Measurements from ENCODE around the gene ARHGAP8. TPM values are rescaled to one million over a fixed set of nuclear protein-coding genes. Genes with fewer than 3 reads are reported as not detected.

The ARHGAP8 gene
- total and polyA plus RNA-seq, 2 experiments from 2014 or later, result 62.8 to 64.9 TPM

DNA sequence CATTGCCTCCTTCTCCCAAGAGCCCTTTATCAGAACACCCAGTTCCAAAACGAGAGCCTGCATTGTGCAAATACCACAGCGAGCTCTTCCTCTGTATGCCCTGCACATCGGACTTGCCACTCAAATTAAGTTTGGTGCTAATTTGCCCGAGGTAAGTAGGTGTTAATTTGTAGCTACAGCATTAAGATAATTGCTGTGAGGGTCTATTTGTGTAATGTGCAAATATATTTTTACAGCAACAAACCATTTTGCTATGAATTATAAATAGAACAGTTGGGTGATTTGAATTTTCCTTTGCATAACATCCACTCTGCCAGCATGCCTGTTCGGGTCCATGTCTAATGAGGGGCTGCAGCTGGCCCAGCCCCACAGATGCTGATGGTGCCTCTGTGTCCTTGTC lies 8.1 kb downstream of the ARHGAP8 start:
- H3K9me2 ChIP-seq (ENCODE audit: insufficient read depth), result no peaks in the 10 kb centered on the region
- no peaks in the 10 kb centered on the region for H3F3A ChIP-seq (replicated peaks; ENCODE audit: low read depth)
- H2AFZ ChIP-seq, result no peak overlapping the region
- ATAC-seq (no peak), DNase-seq (ENCODE audit: low spot score) (no peak)
- Mint-ChIP-seq H3K27ac (no peak overlapping the region), H3K27me3 (ENCODE audit: insufficient read depth, low read depth, poor library complexity) (peaks cover 10% of the 10 kb centered on the region), H3K4me1 (peaks cover 44% of the 10 kb centered on the region), H3K36me3 (ENCODE audit: low read depth) (peaks cover 38% of the 10 kb centered on the region), H3K9me3 (peaks cover 7% of the 10 kb centered on the region), H3K4me3 (no peak overlapping the region)
- no peak overlapping the region for H3K27ac ChIP-seq (ENCODE audit: low read depth)
- peaks cover 8% of the 10 kb centered on the region for H3K4me1 ChIP-seq (ENCODE audit: insufficient read depth)
- no peak overlapping the region for H3K4me3 ChIP-seq
- no peak overlapping the region for H3K4me2 ChIP-seq
- no peaks in the 10 kb centered on the region for H3K36me3 ChIP-seq (ENCODE audit: insufficient read depth)
- TF ChIP-seq EZH2 (IDR thresholded peaks at IDR 0.05; ENCODE audit: low read depth, unreplicated experiment) (no peak), NANOG (IDR thresholded peaks at IDR 0.05; ENCODE audit: borderline replicate concordance) (no peak), STAT1 (IDR thresholded peaks at IDR 0.05; ENCODE audit: unreplicated experiment) (no peak), JUNB (IDR thresholded peaks at IDR 0.05; ENCODE audit: unreplicated experiment) (no peak), POLR2AphosphoS5 (IDR thresholded peaks at IDR 0.05; ENCODE audit: low read depth) (no peak), EZH2phosphoT487 (IDR thresholded peaks at IDR 0.05; ENCODE audit: unreplicated experiment) (no peak), CREB1 (CRISPR knock-in tag; IDR thresholded peaks at IDR 0.05; ENCODE audit: low read depth) (no peak), ZNF331 (CRISPR knock-in tag; IDR thresholded peaks at IDR 0.05; ENCODE audit: low read depth) (no peak), ZNF114 (CRISPR knock-in tag; IDR thresholded peaks at IDR 0.05) (no peak)
- TF ChIP-seq, protein P1, sequence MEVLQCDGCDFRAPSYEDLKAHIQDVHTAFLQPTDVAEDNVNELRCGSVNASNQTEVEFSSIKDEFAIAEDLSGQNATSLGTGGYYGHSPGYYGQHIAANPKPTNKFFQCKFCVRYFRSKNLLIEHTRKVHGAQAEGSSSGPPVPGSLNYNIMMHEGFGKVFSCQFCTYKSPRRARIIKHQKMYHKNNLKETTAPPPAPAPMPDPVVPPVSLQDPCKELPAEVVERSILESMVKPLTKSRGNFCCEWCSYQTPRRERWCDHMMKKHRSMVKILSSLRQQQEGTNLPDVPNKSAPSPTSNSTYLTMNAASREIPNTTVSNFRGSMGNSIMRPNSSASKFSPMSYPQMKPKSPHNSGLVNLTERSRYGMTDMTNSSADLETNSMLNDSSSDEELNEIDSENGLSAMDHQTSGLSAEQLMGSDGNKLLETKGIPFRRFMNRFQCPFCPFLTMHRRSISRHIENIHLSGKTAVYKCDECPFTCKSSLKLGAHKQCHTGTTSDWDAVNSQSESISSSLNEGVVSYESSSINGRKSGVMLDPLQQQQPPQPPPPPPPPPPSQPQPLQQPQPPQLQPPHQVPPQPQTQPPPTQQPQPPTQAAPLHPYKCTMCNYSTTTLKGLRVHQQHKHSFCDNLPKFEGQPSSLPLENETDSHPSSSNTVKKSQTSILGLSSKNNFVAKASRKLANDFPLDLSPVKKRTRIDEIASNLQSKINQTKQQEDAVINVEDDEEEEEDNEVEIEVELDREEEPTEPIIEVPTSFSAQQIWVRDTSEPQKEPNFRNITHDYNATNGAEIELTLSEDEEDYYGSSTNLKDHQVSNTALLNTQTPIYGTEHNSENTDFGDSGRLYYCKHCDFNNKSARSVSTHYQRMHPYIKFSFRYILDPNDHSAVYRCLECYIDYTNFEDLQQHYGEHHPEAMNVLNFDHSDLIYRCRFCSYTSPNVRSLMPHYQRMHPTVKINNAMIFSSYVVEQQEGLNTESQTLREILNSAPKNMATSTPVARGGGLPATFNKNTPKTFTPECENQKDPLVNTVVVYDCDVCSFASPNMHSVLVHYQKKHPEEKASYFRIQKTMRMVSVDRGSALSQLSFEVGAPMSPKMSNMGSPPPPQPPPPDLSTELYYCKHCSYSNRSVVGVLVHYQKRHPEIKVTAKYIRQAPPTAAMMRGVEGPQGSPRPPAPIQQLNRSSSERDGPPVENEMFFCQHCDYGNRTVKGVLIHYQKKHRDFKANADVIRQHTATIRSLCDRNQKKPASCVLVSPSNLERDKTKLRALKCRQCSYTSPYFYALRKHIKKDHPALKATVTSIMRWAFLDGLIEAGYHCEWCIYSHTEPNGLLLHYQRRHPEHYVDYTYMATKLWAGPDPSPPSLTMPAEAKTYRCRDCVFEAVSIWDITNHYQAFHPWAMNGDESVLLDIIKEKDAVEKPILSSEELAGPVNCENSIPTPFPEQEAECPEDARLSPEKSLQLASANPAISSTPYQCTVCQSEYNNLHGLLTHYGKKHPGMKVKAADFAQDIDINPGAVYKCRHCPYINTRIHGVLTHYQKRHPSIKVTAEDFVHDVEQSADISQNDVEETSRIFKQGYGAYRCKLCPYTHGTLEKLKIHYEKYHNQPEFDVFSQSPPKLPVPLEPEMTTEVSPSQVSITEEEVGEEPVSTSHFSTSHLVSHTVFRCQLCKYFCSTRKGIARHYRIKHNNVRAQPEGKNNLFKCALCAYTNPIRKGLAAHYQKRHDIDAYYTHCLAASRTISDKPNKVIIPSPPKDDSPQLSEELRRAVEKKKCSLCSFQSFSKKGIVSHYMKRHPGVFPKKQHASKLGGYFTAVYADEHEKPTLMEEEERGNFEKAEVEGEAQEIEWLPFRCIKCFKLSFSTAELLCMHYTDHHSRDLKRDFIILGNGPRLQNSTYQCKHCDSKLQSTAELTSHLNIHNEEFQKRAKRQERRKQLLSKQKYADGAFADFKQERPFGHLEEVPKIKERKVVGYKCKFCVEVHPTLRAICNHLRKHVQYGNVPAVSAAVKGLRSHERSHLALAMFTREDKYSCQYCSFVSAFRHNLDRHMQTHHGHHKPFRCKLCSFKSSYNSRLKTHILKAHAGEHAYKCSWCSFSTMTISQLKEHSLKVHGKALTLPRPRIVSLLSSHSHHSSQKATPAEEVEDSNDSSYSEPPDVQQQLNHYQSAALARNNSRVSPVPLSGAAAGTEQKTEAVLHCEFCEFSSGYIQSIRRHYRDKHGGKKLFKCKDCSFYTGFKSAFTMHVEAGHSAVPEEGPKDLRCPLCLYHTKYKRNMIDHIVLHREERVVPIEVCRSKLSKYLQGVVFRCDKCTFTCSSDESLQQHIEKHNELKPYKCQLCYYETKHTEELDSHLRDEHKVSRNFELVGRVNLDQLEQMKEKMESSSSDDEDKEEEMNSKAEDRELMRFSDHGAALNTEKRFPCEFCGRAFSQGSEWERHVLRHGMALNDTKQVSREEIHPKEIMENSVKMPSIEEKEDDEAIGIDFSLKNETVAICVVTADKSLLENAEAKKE (CRISPR knock-in tag; IDR thresholded peaks at IDR 0.05), result no peak
- TF ChIP-seq, protein P2, sequence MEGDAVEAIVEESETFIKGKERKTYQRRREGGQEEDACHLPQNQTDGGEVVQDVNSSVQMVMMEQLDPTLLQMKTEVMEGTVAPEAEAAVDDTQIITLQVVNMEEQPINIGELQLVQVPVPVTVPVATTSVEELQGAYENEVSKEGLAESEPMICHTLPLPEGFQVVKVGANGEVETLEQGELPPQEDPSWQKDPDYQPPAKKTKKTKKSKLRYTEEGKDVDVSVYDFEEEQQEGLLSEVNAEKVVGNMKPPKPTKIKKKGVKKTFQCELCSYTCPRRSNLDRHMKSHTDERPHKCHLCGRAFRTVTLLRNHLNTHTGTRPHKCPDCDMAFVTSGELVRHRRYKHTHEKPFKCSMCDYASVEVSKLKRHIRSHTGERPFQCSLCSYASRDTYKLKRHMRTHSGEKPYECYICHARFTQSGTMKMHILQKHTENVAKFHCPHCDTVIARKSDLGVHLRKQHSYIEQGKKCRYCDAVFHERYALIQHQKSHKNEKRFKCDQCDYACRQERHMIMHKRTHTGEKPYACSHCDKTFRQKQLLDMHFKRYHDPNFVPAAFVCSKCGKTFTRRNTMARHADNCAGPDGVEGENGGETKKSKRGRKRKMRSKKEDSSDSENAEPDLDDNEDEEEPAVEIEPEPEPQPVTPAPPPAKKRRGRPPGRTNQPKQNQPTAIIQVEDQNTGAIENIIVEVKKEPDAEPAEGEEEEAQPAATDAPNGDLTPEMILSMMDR (conservative IDR thresholded peaks at IDR 0.05; ENCODE audit: low read depth in 2 of 2), result no peak
- TF ChIP-seq, protein P3, sequence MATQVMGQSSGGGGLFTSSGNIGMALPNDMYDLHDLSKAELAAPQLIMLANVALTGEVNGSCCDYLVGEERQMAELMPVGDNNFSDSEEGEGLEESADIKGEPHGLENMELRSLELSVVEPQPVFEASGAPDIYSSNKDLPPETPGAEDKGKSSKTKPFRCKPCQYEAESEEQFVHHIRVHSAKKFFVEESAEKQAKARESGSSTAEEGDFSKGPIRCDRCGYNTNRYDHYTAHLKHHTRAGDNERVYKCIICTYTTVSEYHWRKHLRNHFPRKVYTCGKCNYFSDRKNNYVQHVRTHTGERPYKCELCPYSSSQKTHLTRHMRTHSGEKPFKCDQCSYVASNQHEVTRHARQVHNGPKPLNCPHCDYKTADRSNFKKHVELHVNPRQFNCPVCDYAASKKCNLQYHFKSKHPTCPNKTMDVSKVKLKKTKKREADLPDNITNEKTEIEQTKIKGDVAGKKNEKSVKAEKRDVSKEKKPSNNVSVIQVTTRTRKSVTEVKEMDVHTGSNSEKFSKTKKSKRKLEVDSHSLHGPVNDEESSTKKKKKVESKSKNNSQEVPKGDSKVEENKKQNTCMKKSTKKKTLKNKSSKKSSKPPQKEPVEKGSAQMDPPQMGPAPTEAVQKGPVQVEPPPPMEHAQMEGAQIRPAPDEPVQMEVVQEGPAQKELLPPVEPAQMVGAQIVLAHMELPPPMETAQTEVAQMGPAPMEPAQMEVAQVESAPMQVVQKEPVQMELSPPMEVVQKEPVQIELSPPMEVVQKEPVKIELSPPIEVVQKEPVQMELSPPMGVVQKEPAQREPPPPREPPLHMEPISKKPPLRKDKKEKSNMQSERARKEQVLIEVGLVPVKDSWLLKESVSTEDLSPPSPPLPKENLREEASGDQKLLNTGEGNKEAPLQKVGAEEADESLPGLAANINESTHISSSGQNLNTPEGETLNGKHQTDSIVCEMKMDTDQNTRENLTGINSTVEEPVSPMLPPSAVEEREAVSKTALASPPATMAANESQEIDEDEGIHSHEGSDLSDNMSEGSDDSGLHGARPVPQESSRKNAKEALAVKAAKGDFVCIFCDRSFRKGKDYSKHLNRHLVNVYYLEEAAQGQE (IDR thresholded peaks at IDR 0.05; ENCODE audit: unreplicated experiment), result no peak
- TF ChIP-seq, protein P4, sequence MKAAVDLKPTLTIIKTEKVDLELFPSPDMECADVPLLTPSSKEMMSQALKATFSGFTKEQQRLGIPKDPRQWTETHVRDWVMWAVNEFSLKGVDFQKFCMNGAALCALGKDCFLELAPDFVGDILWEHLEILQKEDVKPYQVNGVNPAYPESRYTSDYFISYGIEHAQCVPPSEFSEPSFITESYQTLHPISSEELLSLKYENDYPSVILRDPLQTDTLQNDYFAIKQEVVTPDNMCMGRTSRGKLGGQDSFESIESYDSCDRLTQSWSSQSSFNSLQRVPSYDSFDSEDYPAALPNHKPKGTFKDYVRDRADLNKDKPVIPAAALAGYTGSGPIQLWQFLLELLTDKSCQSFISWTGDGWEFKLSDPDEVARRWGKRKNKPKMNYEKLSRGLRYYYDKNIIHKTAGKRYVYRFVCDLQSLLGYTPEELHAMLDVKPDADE (IDR thresholded peaks at IDR 0.05), result no peak
- peaks cover 96% of the 10 kb centered on the region for H3K79me2 ChIP-seq (replicated peaks; ENCODE audit: insufficient read depth)
- H4K20me1 ChIP-seq (replicated peaks; ENCODE audit: insufficient read depth), result peaks cover 10% of the 10 kb centered on the region
- H3K27me3 ChIP-seq (ENCODE audit: insufficient read depth), result no peaks in the 10 kb centered on the region
